Colonic mucosa (tissue), 4 donors: ENCODE measurements around the gene PLCL2. TPM values are rescaled to one million over a fixed set of nuclear protein-coding genes. Genes with fewer than 3 reads are reported as not detected.

Experiments
- DNase-seq: peaks from one replicate; pipeline ENCODE4 v3.0.0-alpha.2; 2020
- H3K27ac ChIP-seq: fragments of 200-600 bp; one replicate; pipeline ENCODE4 v1.8.0; 2021
- H3K27me3 ChIP-seq: fragments of 200-600 bp; one replicate; pipeline ENCODE4 v1.8.0; 2021
- H3K36me3 ChIP-seq: fragments of 200-600 bp; one replicate; pipeline ENCODE4 v1.8.0; 2021
- H3K4me1 ChIP-seq: fragments of 200-600 bp; one replicate; pipeline ENCODE4 v1.8.0; 2021; ENCODE audit warnings: mild to moderate bottlenecking
- H3K4me3 ChIP-seq: fragments of 200-600 bp; one replicate; pipeline ENCODE4 v1.8.0; 2021
- H3K9ac ChIP-seq, 2 donors: one replicate each; pipeline ENCODE4 v1.7.0; 2013; ENCODE audit warnings: control low read depth in 2 of 2, low read depth in 2 of 2, low read length in 2 of 2
- H3K9me3 ChIP-seq: fragments of 200-600 bp; one replicate; pipeline ENCODE4 v1.8.0; 2021
- intact Hi-C: fragments of 100-400 bp; cut with DNase I; formaldehyde crosslinking; loops from one replicate; pipeline ENCODE4 v1.14.1; 2022
- total RNA-seq, 2 donors: library from RNA; stranded (reverse); fragmentation: NEBNext Ultra II Directional in 1 of 2; extraction: Animal tissue kit (Norgen Biotek cat#: 25700) in 1 of 2; gene quantifications; one replicate each; pipeline ENCODE4 v1.2.1, GENCODE V29; 2021
- TF ChIP-seq, protein P1 (sequence below): fragments of 200-600 bp; IDR thresholded peaks from one replicate; pipeline ENCODE4 v1.8.0; 2022; ENCODE audit warnings: antibody characterized with exemption, mild to moderate bottlenecking
- donor health status: healthy.
- donor health status: DM: no; HTN: no; CAD: no.
- donor health status: DM: no; HTN: no; CAD: no.

The PLCL2 gene
- total RNA-seq, 2 donors from 2014 or later, result 12.3 to 15.0 TPM

DNA sequence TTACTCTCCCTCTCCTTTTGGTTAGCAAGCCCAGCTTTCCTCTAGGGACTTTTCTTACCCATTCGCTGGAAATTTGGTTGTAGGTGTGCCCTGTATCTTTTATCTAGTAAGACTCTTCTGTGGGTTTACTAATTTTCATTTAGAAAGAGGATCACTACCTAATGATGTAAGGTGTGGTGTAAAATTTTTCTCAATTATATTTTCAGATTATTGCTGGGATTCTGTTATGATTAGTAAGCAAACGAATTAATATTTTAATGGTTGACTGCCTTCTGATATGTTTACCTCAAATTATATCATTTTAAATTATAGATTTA, 28.5 kb downstream of the PLCL2 start:
- Histone ChIP-seq H3K9ac (no peak overlapping the region), H3K4me3 (no peak overlapping the region), H3K27ac (no peak overlapping the region), H3K9me3 (no peaks in the 10 kb centered on the region), H3K36me3 (no peaks in the 10 kb centered on the region), H3K4me1 (no peaks in the 10 kb centered on the region), H3K27me3 (no peaks in the 10 kb centered on the region)
- intact Hi-C loops, result no loop called here
- TF ChIP-seq, protein P1, sequence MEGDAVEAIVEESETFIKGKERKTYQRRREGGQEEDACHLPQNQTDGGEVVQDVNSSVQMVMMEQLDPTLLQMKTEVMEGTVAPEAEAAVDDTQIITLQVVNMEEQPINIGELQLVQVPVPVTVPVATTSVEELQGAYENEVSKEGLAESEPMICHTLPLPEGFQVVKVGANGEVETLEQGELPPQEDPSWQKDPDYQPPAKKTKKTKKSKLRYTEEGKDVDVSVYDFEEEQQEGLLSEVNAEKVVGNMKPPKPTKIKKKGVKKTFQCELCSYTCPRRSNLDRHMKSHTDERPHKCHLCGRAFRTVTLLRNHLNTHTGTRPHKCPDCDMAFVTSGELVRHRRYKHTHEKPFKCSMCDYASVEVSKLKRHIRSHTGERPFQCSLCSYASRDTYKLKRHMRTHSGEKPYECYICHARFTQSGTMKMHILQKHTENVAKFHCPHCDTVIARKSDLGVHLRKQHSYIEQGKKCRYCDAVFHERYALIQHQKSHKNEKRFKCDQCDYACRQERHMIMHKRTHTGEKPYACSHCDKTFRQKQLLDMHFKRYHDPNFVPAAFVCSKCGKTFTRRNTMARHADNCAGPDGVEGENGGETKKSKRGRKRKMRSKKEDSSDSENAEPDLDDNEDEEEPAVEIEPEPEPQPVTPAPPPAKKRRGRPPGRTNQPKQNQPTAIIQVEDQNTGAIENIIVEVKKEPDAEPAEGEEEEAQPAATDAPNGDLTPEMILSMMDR, result no peak
- no peak for DNase-seq

DNA sequence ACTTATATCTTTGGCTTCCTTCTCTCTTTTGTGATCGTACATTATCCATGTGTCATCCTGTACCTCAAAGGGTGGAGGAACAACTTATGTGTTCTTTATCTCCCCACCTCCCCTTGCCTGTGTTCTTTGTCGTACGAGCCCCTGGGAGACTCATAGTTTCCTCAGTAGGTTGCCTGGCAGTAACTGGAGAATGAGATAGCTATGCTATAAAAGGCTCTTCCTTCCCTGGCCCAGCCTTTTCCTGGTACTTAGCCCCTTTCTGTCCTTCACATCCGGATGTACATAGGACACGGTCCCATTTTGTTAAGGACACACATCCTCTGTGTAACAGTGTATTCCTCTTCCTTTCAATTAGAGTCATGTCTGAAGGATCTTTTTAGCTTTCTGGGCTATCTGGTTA, 32.1 kb downstream of the PLCL2 start:
- TF ChIP-seq, protein P1, result no peak
- Histone ChIP-seq H3K4me3 (no peak overlapping the region), H3K9me3 (no peaks in the 10 kb centered on the region), H3K27ac (no peak overlapping the region), H3K4me1 (no peaks in the 10 kb centered on the region), H3K36me3 (no peaks in the 10 kb centered on the region), H3K9ac (no peak overlapping the region), H3K27me3 (no peaks in the 10 kb centered on the region)
- no peak for DNase-seq
- intact Hi-C loops, result no loop called here

DNA sequence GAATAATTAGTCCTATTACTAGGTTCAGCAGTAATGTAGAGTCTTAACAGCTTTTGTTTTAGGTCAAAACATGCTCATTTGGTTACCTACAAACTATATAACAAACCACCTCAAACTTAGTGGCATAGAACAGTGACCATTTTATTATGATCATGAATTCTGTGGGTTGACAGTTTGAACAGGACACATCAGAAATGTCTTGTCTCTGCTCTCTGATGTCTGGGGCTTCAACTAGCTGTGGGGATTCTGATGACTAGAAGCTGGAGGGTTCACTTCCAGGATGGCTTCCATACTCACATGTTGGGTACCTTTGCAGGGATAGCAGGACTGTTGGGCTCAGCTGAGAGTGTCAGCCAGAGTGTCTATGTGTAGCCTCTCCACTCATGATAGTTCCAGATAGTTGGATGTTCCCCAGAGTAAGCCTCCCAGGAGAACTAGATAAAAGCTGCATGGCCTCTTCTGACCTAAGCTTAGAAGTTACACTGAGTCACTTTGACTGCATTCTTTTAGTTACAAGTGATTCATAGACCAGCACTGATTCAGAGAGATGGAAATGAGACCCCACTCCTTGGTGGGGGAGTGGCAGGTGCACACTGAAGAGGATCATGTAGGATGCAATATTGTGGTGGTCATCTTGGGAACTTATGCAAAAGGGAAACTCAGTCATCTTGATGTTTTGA, 32.6 kb downstream of the PLCL2 start:
- Histone ChIP-seq H3K9ac (no peak overlapping the region), H3K9me3 (no peaks in the 10 kb centered on the region), H3K36me3 (no peaks in the 10 kb centered on the region), H3K27me3 (no peaks in the 10 kb centered on the region), H3K4me3 (no peak overlapping the region), H3K4me1 (no peaks in the 10 kb centered on the region), H3K27ac (no peak overlapping the region)
- TF ChIP-seq, protein P1, result no peak
- no peak for DNase-seq
- intact Hi-C loops, result no loop called here

DNA sequence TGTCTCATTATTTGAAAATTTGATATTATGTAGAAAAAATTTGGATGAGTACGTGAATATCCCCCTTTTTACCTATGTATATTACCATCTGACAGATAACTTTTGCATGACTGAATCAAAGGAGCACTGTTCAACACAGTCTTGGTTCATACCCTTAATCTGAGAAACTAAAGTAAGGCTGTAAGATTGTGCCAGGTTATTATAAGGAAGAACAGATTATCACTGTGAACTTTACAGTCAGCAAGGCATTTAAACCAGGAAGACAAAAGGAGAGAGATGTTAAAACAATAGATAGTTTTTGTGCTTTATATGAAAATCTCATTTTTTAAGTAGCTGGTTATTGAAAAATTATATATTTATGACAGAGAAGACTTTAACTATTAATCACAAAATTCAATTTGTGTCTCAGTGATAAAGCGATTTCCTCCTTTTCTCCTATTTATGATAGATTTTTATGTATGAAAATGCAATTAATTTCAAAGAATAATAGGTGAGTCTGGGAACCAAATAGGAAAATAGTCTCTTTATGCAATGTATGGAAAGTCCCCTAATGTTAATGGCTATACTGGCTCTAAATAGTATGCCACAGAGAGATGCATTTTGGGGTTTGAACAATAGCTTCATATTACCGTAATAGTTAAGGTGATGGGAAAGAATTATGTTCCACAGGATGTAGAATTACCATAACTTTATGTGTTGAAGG, 33.4 kb downstream of the PLCL2 start:
- Histone ChIP-seq H3K27me3 (no peaks in the 10 kb centered on the region), H3K27ac (peak overlapping the region; percentile 35), H3K9me3 (no peaks in the 10 kb centered on the region), H3K9ac (no peak overlapping the region), H3K4me3 (no peak overlapping the region), H3K4me1 (no peaks in the 10 kb centered on the region), H3K36me3 (no peaks in the 10 kb centered on the region)
- TF ChIP-seq, protein P1, result no peak
- intact Hi-C loops, result no loop called here
- no peak for DNase-seq

DNA sequence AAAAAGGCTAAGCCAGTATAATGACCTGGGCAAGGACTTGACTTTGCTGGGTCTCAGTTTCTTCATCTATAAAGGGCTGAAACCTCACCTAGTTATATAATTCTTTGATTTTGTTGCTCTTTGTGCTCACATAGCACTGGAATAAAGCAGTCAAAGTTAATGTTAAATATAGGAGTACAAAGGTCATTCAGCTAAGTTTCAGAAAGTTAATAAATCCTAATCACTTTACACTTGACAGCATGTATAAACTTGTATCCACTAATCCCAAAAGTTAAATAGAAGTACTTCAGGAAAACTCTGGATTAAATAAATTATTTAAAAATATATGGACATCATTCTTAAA, 33.9 kb downstream of the PLCL2 start:
- no peaks in the 10 kb centered on the region for H3K27me3 ChIP-seq
- H3K9ac ChIP-seq, result no peak overlapping the region
- no peaks in the 10 kb centered on the region for H3K4me1 ChIP-seq
- DNase-seq, result no peak
- intact Hi-C loops, result no loop called here
- TF ChIP-seq, protein P1, result no peak
- H3K4me3 ChIP-seq, result no peak overlapping the region
- H3K27ac ChIP-seq, result peak overlapping the region; percentile 35
- no peaks in the 10 kb centered on the region for H3K9me3 ChIP-seq
- H3K36me3 ChIP-seq, result no peaks in the 10 kb centered on the region
